HepG2 (cell line): ENCODE measurements around the gene BCL2L1. TPM values are rescaled to one million over a fixed set of nuclear protein-coding genes. Genes with fewer than 3 reads are reported as not detected.

Experiments
- CBX1 ChIP-seq: IDR thresholded peaks from one replicate; pipeline ENCODE4 v1.6.1; 2016; ENCODE audit warnings: antibody characterized with exemption, low read depth
- CENPX ChIP-seq: sonication (generic); formaldehyde crosslinking; IDR thresholded peaks from 2 replicates; pipeline ENCODE4 v1.9.0; 2021; ENCODE audit warnings: mild to moderate bottlenecking, missing genetic modification reagents, moderate library complexity
- CSRNP1 ChIP-seq: sonication (generic); formaldehyde crosslinking; IDR thresholded peaks from 2 replicates; pipeline ENCODE4 v1.8.1; 2023; ENCODE audit warnings: mild to moderate bottlenecking, missing genetic modification reagents
- CTCF ChIP-seq: sonication (generic); formaldehyde crosslinking; IDR thresholded peaks from 2 replicates; pipeline ENCODE4 v1.5.0; 2020; ENCODE audit warnings: mild to moderate bottlenecking, missing genetic modification reagents, moderate library complexity
- ELF4 ChIP-seq: sonication (generic); formaldehyde crosslinking; IDR thresholded peaks from 2 replicates; pipeline ENCODE4 v1.5.0; 2020; ENCODE audit warnings: missing genetic modification reagents, mild to moderate bottlenecking, moderate library complexity, borderline replicate concordance
- FIP1L1 ChIP-seq: fragments of 200-400 bp; formaldehyde crosslinking; IDR thresholded peaks from 2 replicates; pipeline ENCODE4 v1.6.1; 2018; ENCODE audit warnings: low read depth, mild to moderate bottlenecking, low read length, moderate library complexity, borderline replicate concordance; ENCODE audit not compliant: insufficient read depth
- GFI1 ChIP-seq: sonication (generic); formaldehyde crosslinking; IDR thresholded peaks from 2 replicates; pipeline ENCODE4 v1.5.0; 2020; ENCODE audit warnings: missing genetic modification reagents, mild to moderate bottlenecking, borderline replicate concordance
- LCORL ChIP-seq, 2 experiments: fragments of 450-650 bp in 1 of 2; sonication (generic) in 1 of 2; formaldehyde crosslinking in 1 of 2; IDR thresholded peaks; 2 replicates each; pipeline versions ENCODE4 v1.5.0 to v1.6.1; 2017 to 2020; ENCODE audit warnings: antibody characterized with exemption in 1 of 2, missing genetic modification reagents in 1 of 2
- MED8 ChIP-seq: sonication (generic); formaldehyde crosslinking; IDR thresholded peaks from 2 replicates; pipeline ENCODE4 v1.8.1; 2023; ENCODE audit warnings: mild to moderate bottlenecking, missing genetic modification reagents; ENCODE audit not compliant: insufficient replicate concordance
- MIXL1 ChIP-seq: IDR thresholded peaks from 2 replicates; pipeline ENCODE4 v1.6.1; 2016
- NFKB2 ChIP-seq: sonication (generic); formaldehyde crosslinking; IDR thresholded peaks from 2 replicates; pipeline ENCODE4 v1.4.0; 2020; ENCODE audit warnings: missing genetic modification reagents, borderline replicate concordance
- PITX1 ChIP-seq: sonication (generic); formaldehyde crosslinking; IDR thresholded peaks from 2 replicates; pipeline ENCODE4 v1.5.1; 2020; ENCODE audit warnings: mild to moderate bottlenecking, missing genetic modification reagents
- TBX3 ChIP-seq: fragments of 450-650 bp; IDR thresholded peaks from 2 replicates; pipeline ENCODE4 v1.6.1; 2017; ENCODE audit warnings: antibody characterized with exemption, mild to moderate bottlenecking, inconsistent platforms, borderline replicate concordance
- ZBTB46 ChIP-seq: sonication (generic); formaldehyde crosslinking; IDR thresholded peaks from 2 replicates; pipeline ENCODE4 v1.4.0; 2020; ENCODE audit warnings: mild to moderate bottlenecking, missing genetic modification reagents, borderline replicate concordance
- ZFP37 ChIP-seq: sonication (generic); formaldehyde crosslinking; IDR thresholded peaks from 2 replicates; pipeline ENCODE4 v1.4.0; 2020; ENCODE audit warnings: missing genetic modification reagents, borderline replicate concordance
- ZNF589 ChIP-seq: sonication (generic); formaldehyde crosslinking; conservative IDR thresholded peaks from 2 replicates; pipeline ENCODE4 v1.8.0; 2022; ENCODE audit warnings: mild to moderate bottlenecking, moderate library complexity, missing genetic modification reagents
- ZNF781 ChIP-seq: sonication (generic); formaldehyde crosslinking; IDR thresholded peaks from 2 replicates; pipeline ENCODE4 v1.5.1; 2020; ENCODE audit warnings: borderline replicate concordance, mild to moderate bottlenecking, missing genetic modification reagents; ENCODE audit errors: not compliant biosample characterization
- ZNF878 ChIP-seq: sonication (generic); formaldehyde crosslinking; IDR thresholded peaks from 2 replicates; pipeline ENCODE4 v1.8.1; 2023; ENCODE audit warnings: mild to moderate bottlenecking, missing genetic modification reagents, moderate library complexity
- polyA plus RNA-seq, 8 experiments: library from polyadenylated mRNA; depleted of rRNA in 3 of 8; stranded (reverse) in 7 of 8; unstranded in 1 of 8; fragments of >200 nt; fragmentation: Illumina TruSeq in 4 of 8; extraction: Trizol in 4 of 8; gene quantifications; 2 replicates each; pipeline versions ENCODE4 v1.2.1 to v1.2.3, GENCODE V29; 2011 to 2016; ENCODE audit warnings: low read depth in 4 of 8, missing spikeins in 1 of 8, mixed read lengths in 1 of 8; ENCODE audit not compliant: insufficient read depth in 1 of 8
- total RNA-seq, 5 experiments: library from RNA; depleted of rRNA; stranded (reverse); fragments of >200 nt; fragmentation: Illumina TruSeq; extraction: Trizol; gene quantifications; 2 replicates each; pipeline ENCODE4 v1.2.3, GENCODE V29; 2016; ENCODE audit warnings: low read depth in 1 of 5
- TF ChIP-seq, protein P1 (sequence below): sonication (generic); formaldehyde crosslinking; IDR thresholded peaks from 2 replicates; pipeline ENCODE4 v1.4.0; 2020; ENCODE audit warnings: missing genetic modification reagents

Gene BCL2L1
- total and polyA plus RNA-seq, 2 of the 13 experiments (the other 11 are each of a cell fraction or from before 2014, with no cell fraction given): 164 to 258 TPM

DNA sequence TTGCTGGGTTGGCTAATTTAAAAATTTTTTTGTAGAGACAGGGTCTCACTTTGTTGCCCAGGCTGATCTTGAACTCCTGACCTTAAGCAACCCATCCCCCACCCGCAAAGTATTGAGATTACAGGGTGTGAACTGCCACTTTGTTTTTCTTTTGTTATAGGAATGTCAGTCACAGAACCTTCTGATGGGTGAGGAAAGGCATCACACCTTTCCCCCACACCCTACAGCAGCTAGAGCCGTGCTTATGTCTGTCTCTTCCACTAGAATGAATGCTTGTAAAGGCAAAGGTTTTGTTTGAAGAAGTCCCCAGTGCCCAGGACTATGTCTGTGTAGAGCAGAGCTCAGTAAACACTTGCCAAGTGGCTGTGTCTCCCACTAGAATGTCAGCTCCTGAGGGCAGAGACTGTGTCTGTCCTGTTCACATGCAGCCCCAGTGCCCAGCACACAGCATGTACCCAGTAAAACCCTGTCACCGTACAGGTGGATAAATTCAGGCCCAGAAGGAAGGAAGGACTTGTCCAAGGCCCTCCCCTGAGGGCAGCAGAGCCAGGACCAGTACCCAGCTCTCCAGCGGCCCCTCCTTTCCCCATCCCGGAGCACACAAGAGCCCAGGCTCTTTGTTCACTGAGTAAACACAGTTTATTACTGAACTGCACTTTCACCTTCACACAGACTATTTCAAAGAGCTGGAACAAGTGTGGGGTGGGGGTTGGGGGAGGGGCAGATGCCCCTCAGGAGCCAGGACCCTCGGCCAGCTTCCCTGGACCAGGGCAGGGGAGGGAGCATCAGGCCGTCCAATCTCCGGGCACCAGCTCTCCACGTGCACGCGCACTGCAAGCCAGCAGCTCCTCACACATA is 58.6 kb downstream of the BCL2L1 start (continued):
- TF ChIP-seq FIP1L1 (0 out of 2 replicates have a peak, but pooled peaks have one; percentile 60), LCORL (IDR thresholded peaks at IDR 0.05) (no peak), LCORL (CRISPR knock-in tag; IDR thresholded peaks at IDR 0.05) (peak; percentile 92), GFI1 (CRISPR knock-in tag) (no peak; the same call in none of the 2 replicates), TBX3 (peak; percentile 75; the same call in 1 of the 2 replicates), ELF4 (CRISPR knock-in tag) (no peak), MIXL1 (CRISPR knock-in tag) (peak; percentile 66), NFKB2 (CRISPR knock-in tag) (peak; percentile 32; the same call in 1 of the 2 replicates), ZNF589 (no peak), ZNF781 (CRISPR knock-in tag) (peak; percentile 67), ZBTB46 (CRISPR knock-in tag) (peak; percentile 83; the same call in 1 of the 2 replicates), CBX1 (no peak), ZNF878 (CRISPR knock-in tag) (no peak), PITX1 (CRISPR knock-in tag) (peak; percentile 80), ZFP37 (CRISPR knock-in tag) (no peak), CTCF (no peak), MED8 (no peak), CSRNP1 (peak; percentile 94), CENPX (CRISPR knock-in tag) (no peak)
- TF ChIP-seq, protein P1, sequence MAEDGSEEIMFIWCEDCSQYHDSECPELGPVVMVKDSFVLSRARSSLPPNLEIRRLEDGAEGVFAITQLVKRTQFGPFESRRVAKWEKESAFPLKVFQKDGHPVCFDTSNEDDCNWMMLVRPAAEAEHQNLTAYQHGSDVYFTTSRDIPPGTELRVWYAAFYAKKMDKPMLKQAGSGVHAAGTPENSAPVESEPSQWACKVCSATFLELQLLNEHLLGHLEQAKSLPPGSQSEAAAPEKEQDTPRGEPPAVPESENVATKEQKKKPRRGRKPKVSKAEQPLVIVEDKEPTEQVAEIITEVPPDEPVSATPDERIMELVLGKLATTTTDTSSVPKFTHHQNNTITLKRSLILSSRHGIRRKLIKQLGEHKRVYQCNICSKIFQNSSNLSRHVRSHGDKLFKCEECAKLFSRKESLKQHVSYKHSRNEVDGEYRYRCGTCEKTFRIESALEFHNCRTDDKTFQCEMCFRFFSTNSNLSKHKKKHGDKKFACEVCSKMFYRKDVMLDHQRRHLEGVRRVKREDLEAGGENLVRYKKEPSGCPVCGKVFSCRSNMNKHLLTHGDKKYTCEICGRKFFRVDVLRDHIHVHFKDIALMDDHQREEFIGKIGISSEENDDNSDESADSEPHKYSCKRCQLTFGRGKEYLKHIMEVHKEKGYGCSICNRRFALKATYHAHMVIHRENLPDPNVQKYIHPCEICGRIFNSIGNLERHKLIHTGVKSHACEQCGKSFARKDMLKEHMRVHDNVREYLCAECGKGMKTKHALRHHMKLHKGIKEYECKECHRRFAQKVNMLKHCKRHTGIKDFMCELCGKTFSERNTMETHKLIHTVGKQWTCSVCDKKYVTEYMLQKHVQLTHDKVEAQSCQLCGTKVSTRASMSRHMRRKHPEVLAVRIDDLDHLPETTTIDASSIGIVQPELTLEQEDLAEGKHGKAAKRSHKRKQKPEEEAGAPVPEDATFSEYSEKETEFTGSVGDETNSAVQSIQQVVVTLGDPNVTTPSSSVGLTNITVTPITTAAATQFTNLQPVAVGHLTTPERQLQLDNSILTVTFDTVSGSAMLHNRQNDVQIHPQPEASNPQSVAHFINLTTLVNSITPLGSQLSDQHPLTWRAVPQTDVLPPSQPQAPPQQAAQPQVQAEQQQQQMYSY: no peak
